Activated B cell treated with CpG ODN at 0.5 μM for 24 hours (primary cell): Measurements from ENCODE around the gene CBY1. TPM values are rescaled to one million over a fixed set of nuclear protein-coding genes. Genes with fewer than 3 reads are reported as not detected.

ENCODE experiments used
- ATAC-seq: fragments of 200-7000 bp; cut with Tn5 transposase; one replicate; pipeline ENCODE4 v1.10.0; 2021; ENCODE audit warnings: low read depth, mild to moderate bottlenecking, moderate library complexity
- CTCF ChIA-PET: fragments of 350-600 bp; sonication (Branson Sonifier 250); formaldehyde crosslinking; loops from one replicate; lab custom pipeline; 2021; ENCODE audit warnings: antibody characterized with exemption; lab: Charles Lee
- POLR2A ChIA-PET: fragments of 350-600 bp; sonication (Branson Sonifier 250); formaldehyde crosslinking; loops from one replicate; lab custom pipeline; 2021; ENCODE audit warnings: antibody characterized with exemption; lab: Charles Lee
- DNase-seq: peaks from one replicate; pipeline ENCODE4 v3.0.0; 2022
- H3K27ac Mint-ChIP-seq: one replicate; pipeline ENCODE4 v1.8.0; 2020; ENCODE audit warnings: mixed read lengths
- H3K27me3 Mint-ChIP-seq: one replicate; pipeline ENCODE4 v1.8.0; 2021; ENCODE audit warnings: mixed read lengths
- H3K36me3 Mint-ChIP-seq: one replicate; pipeline ENCODE4 v1.8.0; 2021; ENCODE audit warnings: low read depth, mixed read lengths
- H3K4me1 Mint-ChIP-seq: one replicate; pipeline ENCODE4 v1.8.0; 2021; ENCODE audit warnings: mixed read lengths
- H3K4me3 Mint-ChIP-seq: one replicate; pipeline ENCODE4 v1.8.0; 2020; ENCODE audit warnings: mild to moderate bottlenecking, mixed read lengths
- H3K9me3 Mint-ChIP-seq: one replicate; pipeline ENCODE4 v1.8.0; 2020; ENCODE audit warnings: mixed read lengths
- intact Hi-C: fragments of 100-400 bp; cut with micrococcal nuclease; formaldehyde crosslinking; loops from one replicate; pipeline ENCODE4 v1.15.1; 2024
- total RNA-seq: library from RNA; stranded (reverse); gene quantifications from 2 replicates; pipeline ENCODE4 v1.2.3, GENCODE V29; 2022
- TF ChIP-seq, protein P1 (sequence below): fragments of 200-600 bp; IDR thresholded peaks from one replicate; pipeline ENCODE4 v1.8.0; 2022; ENCODE audit warnings: antibody characterized with exemption, mild to moderate bottlenecking

Gene CBY1
- total RNA-seq, 1 donor from 2014 or later = 14.1 TPM

DNA sequence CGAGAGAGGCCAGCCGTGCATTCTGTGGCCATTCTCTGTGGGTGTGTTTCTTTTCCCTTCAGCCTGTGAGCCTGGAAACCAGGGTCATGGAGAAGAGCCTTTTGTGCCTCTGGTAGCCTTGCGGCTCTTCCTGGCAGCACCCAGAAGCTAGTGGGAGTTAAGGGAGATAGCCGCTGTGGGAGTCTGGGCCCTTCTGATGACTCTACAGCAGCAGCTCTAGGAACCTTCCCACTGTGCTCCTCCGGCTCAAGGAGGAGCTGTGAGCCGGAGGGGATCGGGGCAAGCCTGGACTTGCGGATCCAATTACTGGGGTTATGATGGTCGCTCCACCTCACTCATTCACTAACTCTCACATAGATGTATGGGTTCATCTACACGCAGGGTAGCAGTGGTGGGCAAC, 59.8 kb downstream of the CBY1 start:
- ATAC-seq (no peak), DNase-seq (no peak)
- POLR2A ChIA-PET = no interaction called here
- Mint-ChIP-seq H3K27me3 (no peaks in the 10 kb centered on the region), H3K4me3 (no peak overlapping the region), H3K36me3 (peaks cover 79% of the 10 kb centered on the region), H3K4me1 (peaks cover 34% of the 10 kb centered on the region), H3K27ac (no peak overlapping the region), H3K9me3 (no peaks in the 10 kb centered on the region)
- TF ChIP-seq, protein P1, sequence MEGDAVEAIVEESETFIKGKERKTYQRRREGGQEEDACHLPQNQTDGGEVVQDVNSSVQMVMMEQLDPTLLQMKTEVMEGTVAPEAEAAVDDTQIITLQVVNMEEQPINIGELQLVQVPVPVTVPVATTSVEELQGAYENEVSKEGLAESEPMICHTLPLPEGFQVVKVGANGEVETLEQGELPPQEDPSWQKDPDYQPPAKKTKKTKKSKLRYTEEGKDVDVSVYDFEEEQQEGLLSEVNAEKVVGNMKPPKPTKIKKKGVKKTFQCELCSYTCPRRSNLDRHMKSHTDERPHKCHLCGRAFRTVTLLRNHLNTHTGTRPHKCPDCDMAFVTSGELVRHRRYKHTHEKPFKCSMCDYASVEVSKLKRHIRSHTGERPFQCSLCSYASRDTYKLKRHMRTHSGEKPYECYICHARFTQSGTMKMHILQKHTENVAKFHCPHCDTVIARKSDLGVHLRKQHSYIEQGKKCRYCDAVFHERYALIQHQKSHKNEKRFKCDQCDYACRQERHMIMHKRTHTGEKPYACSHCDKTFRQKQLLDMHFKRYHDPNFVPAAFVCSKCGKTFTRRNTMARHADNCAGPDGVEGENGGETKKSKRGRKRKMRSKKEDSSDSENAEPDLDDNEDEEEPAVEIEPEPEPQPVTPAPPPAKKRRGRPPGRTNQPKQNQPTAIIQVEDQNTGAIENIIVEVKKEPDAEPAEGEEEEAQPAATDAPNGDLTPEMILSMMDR = no peak
- CTCF ChIA-PET = no interaction called here
- intact Hi-C loops = no loop called here

GRCh38 chr22:38716826-38717225, 60.4 kb downstream of the CBY1 start:
- ChIA-PET CTCF (no interaction called here), POLR2A (no interaction called here)
- DNase-seq (no peak), ATAC-seq (no peak)
- TF ChIP-seq, protein P1 = no peak
- intact Hi-C loops = no loop called here
- Mint-ChIP-seq H3K4me1 (peaks cover 33% of the 10 kb centered on the region), H3K36me3 (peaks cover 81% of the 10 kb centered on the region), H3K27ac (no peak overlapping the region), H3K4me3 (no peak overlapping the region), H3K9me3 (no peaks in the 10 kb centered on the region), H3K27me3 (no peaks in the 10 kb centered on the region)

GRCh38 chr22:38717244-38717643, 60.8 kb downstream of the CBY1 start:
- ChIA-PET POLR2A (interaction anchor here (0.6 kb wide), 1 partner anchor 49 kb away, joined by 3 read pairs; no protein-coding TSS in a partner anchor), CTCF (no interaction called here)
- no peaks in the 10 kb centered on the region for H3K9me3 Mint-ChIP-seq
- no peak for DNase-seq
- no peak overlapping the region for H3K27ac Mint-ChIP-seq
- H3K36me3 Mint-ChIP-seq = peaks cover 81% of the 10 kb centered on the region
- H3K4me3 Mint-ChIP-seq = no peak overlapping the region
- intact Hi-C loops = no loop called here
- TF ChIP-seq, protein P1 = no peak
- ATAC-seq = no peak
- no peaks in the 10 kb centered on the region for H3K27me3 Mint-ChIP-seq
- H3K4me1 Mint-ChIP-seq = peaks cover 29% of the 10 kb centered on the region

GRCh38 chr22:38718414-38718813, 62.0 kb downstream of the CBY1 start:
- CTCF ChIA-PET = no interaction called here
- TF ChIP-seq, protein P1 = no peak
- Mint-ChIP-seq H3K4me1 (peaks cover 18% of the 10 kb centered on the region), H3K27me3 (no peaks in the 10 kb centered on the region), H3K9me3 (no peaks in the 10 kb centered on the region), H3K36me3 (peaks cover 81% of the 10 kb centered on the region), H3K4me3 (no peak overlapping the region), H3K27ac (no peak overlapping the region)
- DNase-seq (no peak), ATAC-seq (no peak)
- POLR2A ChIA-PET = interaction anchor here (1.9 kb wide), 1 partner anchor 9 kb away, joined by 5 read pairs; no protein-coding TSS in a partner anchor
- intact Hi-C loops = no loop called here

- ChIA-PET CTCF (no interaction called here), POLR2A (interaction anchor here (1.9 kb wide), 1 partner anchor 9 kb away, joined by 5 read pairs; no protein-coding TSS in a partner anchor)
- Mint-ChIP-seq H3K4me1 (peaks cover 12% of the 10 kb centered on the region), H3K9me3 (no peaks in the 10 kb centered on the region), H3K36me3 (peaks cover 83% of the 10 kb centered on the region), H3K27ac (no peak overlapping the region), H3K4me3 (no peak overlapping the region), H3K27me3 (no peaks in the 10 kb centered on the region)
- TF ChIP-seq, protein P1 = no peak
- no peak for ATAC-seq
- intact Hi-C loops = no loop called here
- DNase-seq = no peak
Measured at GRCh38 chr22:38719196-38719595, 62.8 kb downstream of the CBY1 start.
